Caco-2 (cell line): ENCODE measurements around the gene MAN1C1. TPM values are rescaled to one million over a fixed set of nuclear protein-coding genes. Genes with fewer than 3 reads are reported as not detected.

Experiments
- BruUV-seq: library from RNA; stranded (reverse); fragments of 400-500 nt; replicated peaks from 2 replicates; lab custom pipeline; 2021; lab: Mats Ljungman, UMichigan
- CTCF ChIA-PET: fragments of 300-600 bp; sonication (Branson Sonifier 250); formaldehyde crosslinking; loops from one replicate; lab custom pipeline; 2022; ENCODE audit warnings: antibody characterized with exemption; lab: Charles Lee
- POLR2A ChIA-PET: fragments of 300-600 bp; sonication (Branson Sonifier 250); formaldehyde crosslinking; loops from one replicate; lab custom pipeline; 2022; ENCODE audit warnings: antibody characterized with exemption; lab: Charles Lee
- DNase-seq, 2 experiments: peaks; one replicate each; pipeline versions ENCODE4 v3.0.0 to v3.0.0-alpha.2; 2020 to 2022
- H3K27me3 ChIP-seq: replicated peaks from 2 replicates; pipeline ENCODE4 v1.6.0; 2011; ENCODE audit warnings: low read length; ENCODE audit not compliant: control insufficient read depth, insufficient read depth
- H3K36me3 ChIP-seq: 2 replicates; pipeline ENCODE4 v1.5.1; 2011; ENCODE audit warnings: low read length; ENCODE audit not compliant: control insufficient read depth, insufficient read depth
- H3K4me1 ChIP-seq: fragments of 250-450 bp; sonication (Bioruptor Pico); 2 replicates; pipeline ENCODE4 v1.5.1; 2020; ENCODE audit warnings: mild to moderate bottlenecking
- H3K4me3 ChIP-seq: 2 replicates; pipeline ENCODE4 v1.5.1; 2011; ENCODE audit warnings: low read depth, mild to moderate bottlenecking, control low read depth, low read length
- H3K9me3 ChIP-seq: fragments of 250-450 bp; sonication (Bioruptor Pico); 2 replicates; pipeline ENCODE4 v1.5.1; 2020; ENCODE audit warnings: mild to moderate bottlenecking, moderate library complexity
- H3K27ac Mint-ChIP-seq: one replicate; pipeline ENCODE4 v1.8.0; 2022; ENCODE audit warnings: mixed read lengths; ENCODE audit not compliant: unreplicated experiment
- H3K27me3 Mint-ChIP-seq: one replicate; pipeline ENCODE4 v1.8.0; 2022; ENCODE audit warnings: mixed read lengths; ENCODE audit not compliant: insufficient read depth, unreplicated experiment
- H3K36me3 Mint-ChIP-seq: one replicate; pipeline ENCODE4 v1.8.0; 2022; ENCODE audit warnings: mild to moderate bottlenecking, mixed read lengths; ENCODE audit not compliant: insufficient read depth, unreplicated experiment
- H3K4me1 Mint-ChIP-seq: one replicate; pipeline ENCODE4 v1.8.0; 2022; ENCODE audit warnings: low read depth, mixed read lengths; ENCODE audit not compliant: unreplicated experiment
- H3K4me3 Mint-ChIP-seq: one replicate; pipeline ENCODE4 v1.8.0; 2022; ENCODE audit warnings: mild to moderate bottlenecking, moderate library complexity, mixed read lengths; ENCODE audit not compliant: unreplicated experiment
- H3K9me3 Mint-ChIP-seq: one replicate; pipeline ENCODE4 v1.8.0; 2022; ENCODE audit warnings: mixed read lengths; ENCODE audit not compliant: unreplicated experiment
- CTCF ChIP-seq, 2 experiments: fragments of 200-600 bp in 1 of 2; IDR thresholded peaks; 1 replicate in 1 of 2; 2 replicates in 1 of 2; pipeline versions ENCODE4 v1.5.1 to v1.8.0; 2011 to 2022; ENCODE audit warnings: antibody characterized with exemption in 1 of 2, control low read depth in 1 of 2, inconsistent platforms in 1 of 2, low read depth in 1 of 2, low read length in 1 of 2, mild to moderate bottlenecking in 1 of 2, moderate library complexity in 1 of 2; ENCODE audit not compliant: insufficient read depth in 1 of 2, severe bottlenecking in 1 of 2, unreplicated experiment in 1 of 2
- intact Hi-C: fragments of 100-400 bp; cut with micrococcal nuclease; formaldehyde crosslinking; loops from one replicate; pipeline ENCODE4 v1.10.0; 2022; ENCODE audit not compliant: unreplicated experiment
- total RNA-seq: library from RNA; stranded (reverse); gene quantifications from 2 replicates; pipeline ENCODE4 v1.2.3, GENCODE V29; 2022

The MAN1C1 gene
- total RNA-seq, 1 experiment from 2014 or later = 2.7 TPM

- Mint-ChIP-seq H3K36me3 (no peaks in the 10 kb centered on the region), H3K4me1 (no peaks in the 10 kb centered on the region), H3K4me3 (no peak overlapping the region), H3K27me3 (no peaks in the 10 kb centered on the region), H3K27ac (no peak overlapping the region), H3K9me3 (no peaks in the 10 kb centered on the region)
- no peak overlapping the region for H3K4me3 ChIP-seq
- BruUV-seq = no TSS peak
- no peak for TF ChIP-seq CTCF (IDR thresholded peaks at IDR 0.05; ENCODE audit: insufficient read depth in 1 of 2, low read depth in 1 of 2, low read length in 1 of 2, severe bottlenecking in 1 of 2, unreplicated experiment in 1 of 2)
- no peaks in the 10 kb centered on the region for H3K9me3 ChIP-seq
- H3K27me3 ChIP-seq = no peaks in the 10 kb centered on the region
- no peaks in the 10 kb centered on the region for H3K36me3 ChIP-seq
- ChIA-PET POLR2A (no interaction called here), CTCF (no interaction called here)
- H3K4me1 ChIP-seq = no peaks in the 10 kb centered on the region
- intact Hi-C loops = no loop called here
- no peak for DNase-seq
Measured at GRCh38 chr1:25746299-25747045, 129.9 kb downstream of the MAN1C1 start.

GRCh38 chr1:25747046-25747719 lies 130.6 kb downstream of the MAN1C1 start:
- Histone ChIP-seq H3K4me3 (no peak overlapping the region), H3K9me3 (no peaks in the 10 kb centered on the region), H3K36me3 (no peaks in the 10 kb centered on the region), H3K27me3 (no peaks in the 10 kb centered on the region), H3K4me1 (no peaks in the 10 kb centered on the region)
- DNase-seq = no peak
- no peaks in the 10 kb centered on the region for H3K9me3 Mint-ChIP-seq
- intact Hi-C loops = no loop called here
- no peak overlapping the region for H3K27ac Mint-ChIP-seq
- no peaks in the 10 kb centered on the region for H3K36me3 Mint-ChIP-seq
- H3K4me3 Mint-ChIP-seq = no peak overlapping the region
- TF ChIP-seq CTCF (IDR thresholded peaks at IDR 0.05; ENCODE audit: insufficient read depth in 1 of 2, low read depth in 1 of 2, low read length in 1 of 2, severe bottlenecking in 1 of 2, unreplicated experiment in 1 of 2) = no peak
- ChIA-PET CTCF (no interaction called here), POLR2A (no interaction called here)
- no peaks in the 10 kb centered on the region for H3K4me1 Mint-ChIP-seq
- no peaks in the 10 kb centered on the region for H3K27me3 Mint-ChIP-seq
- no TSS peak for BruUV-seq

- no peak overlapping the region for H3K27ac Mint-ChIP-seq
Measured at GRCh38 chr1:25748531-25749205, 132.1 kb downstream of the MAN1C1 start.

More at GRCh38 chr1:25748531-25749205, 132.1 kb downstream of the MAN1C1 start:
- H3K4me1 ChIP-seq = no peaks in the 10 kb centered on the region
- no peak for TF ChIP-seq CTCF (IDR thresholded peaks at IDR 0.05; ENCODE audit: insufficient read depth in 1 of 2, low read depth in 1 of 2, low read length in 1 of 2, severe bottlenecking in 1 of 2, unreplicated experiment in 1 of 2)
- ChIA-PET POLR2A (no interaction called here), CTCF (interaction anchor here (0.6 kb wide), 1 partner anchor 173 kb away, joined by 3 read pairs; no protein-coding TSS in a partner anchor)
- H3K36me3 ChIP-seq = no peaks in the 10 kb centered on the region
- Mint-ChIP-seq H3K4me1 (no peaks in the 10 kb centered on the region), H3K27me3 (no peaks in the 10 kb centered on the region), H3K9me3 (no peaks in the 10 kb centered on the region), H3K4me3 (no peak overlapping the region), H3K36me3 (no peaks in the 10 kb centered on the region)
- intact Hi-C loops = no loop called here
- no peaks in the 10 kb centered on the region for H3K27me3 ChIP-seq
- no peak for DNase-seq
- no TSS peak for BruUV-seq
- no peak overlapping the region for H3K4me3 ChIP-seq
- no peaks in the 10 kb centered on the region for H3K9me3 ChIP-seq
